K562 (cell line): ENCODE measurements around the gene PRR14. TPM values are rescaled to one million over a fixed set of nuclear protein-coding genes. Genes with fewer than 3 reads are reported as not detected.
A peak's percentile ranks its signal among the peaks of the same experiment; 100 is the strongest.

Experiments
- BDP1 ChIP-seq: IDR thresholded peaks from 3 replicates; pipeline ENCODE4 v1.6.1; 2011; ENCODE audit not compliant: insufficient read length, insufficient read depth
- CCNT2 ChIP-seq: IDR thresholded peaks from 2 replicates; pipeline ENCODE4 v1.6.1; 2011; ENCODE audit warnings: borderline replicate concordance, low read depth, mild to moderate bottlenecking, moderate library complexity, mixed read lengths, low read length; ENCODE audit not compliant: insufficient read length; ENCODE audit errors: extremely low read depth
- MAZ ChIP-seq, 2 experiments: fragments of 450-650 bp in 1 of 2; sonication (generic) in 1 of 2; formaldehyde crosslinking; IDR thresholded peaks in 1 of 2; conservative IDR thresholded peaks in 1 of 2; 2 replicates each; pipeline versions ENCODE4 v1.4.0 to v1.5.0; 2020; ENCODE audit warnings: mild to moderate bottlenecking in 1 of 2, missing genetic modification reagents in 1 of 2
- NFIC ChIP-seq: fragments of 450-650 bp; IDR thresholded peaks from 2 replicates; pipeline ENCODE4 v1.6.1; 2017; ENCODE audit warnings: mild to moderate bottlenecking, inconsistent platforms
- RBBP5 ChIP-seq: fragments of 200-600 bp; sonication (generic); IDR thresholded peaks from 2 replicates; pipeline ENCODE4 v1.6.1; 2012; ENCODE audit warnings: borderline replicate concordance, mild to moderate bottlenecking, low read length, control low read depth, inconsistent platforms; ENCODE audit not compliant: insufficient read depth, poor library complexity, severe bottlenecking
- SAFB ChIP-seq: fragments of 200-400 bp; formaldehyde crosslinking; IDR thresholded peaks from 2 replicates; pipeline ENCODE4 v1.6.1; 2017; ENCODE audit warnings: low read depth, low read length, borderline replicate concordance
- SMARCA4 ChIP-seq: fragments of 450-650 bp; IDR thresholded peaks from 2 replicates; pipeline ENCODE4 v1.6.1; 2016
- STAT6 ChIP-seq: sonication (generic); formaldehyde crosslinking; IDR thresholded peaks from 2 replicates; pipeline ENCODE4 v1.8.1; 2023; ENCODE audit warnings: mild to moderate bottlenecking, missing genetic modification reagents
- THAP12 ChIP-seq: fragments of 250-450 bp; sonication (Bioruptor Pico); IDR thresholded peaks from 2 replicates; pipeline ENCODE4 v1.9.0; 2021; ENCODE audit warnings: mild to moderate bottlenecking, inconsistent platforms
- ZFP91 ChIP-seq: sonication (generic); formaldehyde crosslinking; IDR thresholded peaks from 2 replicates; pipeline ENCODE4 v1.8.0; 2022; ENCODE audit warnings: mild to moderate bottlenecking, missing genetic modification reagents
- ZNF134 ChIP-seq: fragments of 250-450 bp; sonication (Bioruptor Pico); conservative IDR thresholded peaks from 2 replicates; pipeline ENCODE4 v1.4.0; 2020
- ZNF431 ChIP-seq: sonication (generic); formaldehyde crosslinking; IDR thresholded peaks from 2 replicates; pipeline ENCODE4 v1.8.0; 2022; ENCODE audit warnings: mild to moderate bottlenecking, missing genetic modification reagents
- ZNF609 ChIP-seq: sonication (generic); formaldehyde crosslinking; IDR thresholded peaks from 2 replicates; pipeline ENCODE4 v1.8.1; 2023; ENCODE audit warnings: missing genetic modification reagents, mild to moderate bottlenecking, borderline replicate concordance
- polyA plus RNA-seq, 8 experiments: library from polyadenylated mRNA; depleted of rRNA in 4 of 8; stranded (reverse) in 5 of 8; unstranded in 3 of 8; fragments of >200 nt; fragmentation: Nextera tagmentation in 2 of 8; fragmentation: Illumina TruSeq in 1 of 8; extraction: Ambion mirVana in 2 of 8; extraction: Trizol in 1 of 8; gene quantifications; 2 replicates each; pipeline versions ENCODE4 v1.2.1 to v1.2.3, GENCODE V29; 2011 to 2014; ENCODE audit warnings: inconsistent platforms in 1 of 8, missing spikeins in 1 of 8
- total RNA-seq, 7 experiments: library from RNA; depleted of rRNA in 6 of 7; stranded (reverse); fragments of >200 nt in 6 of 7; fragmentation: Illumina TruSeq in 2 of 7; extraction: Trizol in 2 of 7; gene quantifications; 2 replicates each; pipeline versions ENCODE4 v1.2.1 to v1.2.3, GENCODE V29; 2011 to 2021; ENCODE audit warnings: low replicate concordance in 1 of 7

The PRR14 gene
- total and polyA plus RNA-seq, 9 of the 15 experiments (the other 6 are each of a cell fraction or from before 2014, with no cell fraction given): 2.2 to 63.1 (median 11.5) TPM

- TF ChIP-seq ZNF609 (CRISPR knock-in tag) (no peak), THAP12 (0 out of 2 replicates have a peak, but pooled peaks have one; percentile 34), MAZ (CRISPR knock-in tag; conservative IDR thresholded peaks at IDR 0.05 in 1 of 2, IDR thresholded peaks at IDR 0.05 in 1 of 2) (peak in 1 of 2 experiments; percentile 65; a peak in 2 of 4 replicates), ZNF431 (CRISPR knock-in tag) (no peak), NFIC (peak; percentile 76), CCNT2 (no peak), BDP1 (no peak), ZNF134 (peak; percentile 79), SMARCA4 (no peak), ZFP91 (CRISPR knock-in tag) (peak; percentile 19; the same call in 1 of the 2 replicates), RBBP5 (peak; percentile 80), STAT6 (0 out of 2 replicates have a peak, but pooled peaks have one; percentile 21), SAFB (peak; percentile 42; the same call in 1 of the 2 replicates)
Observed at GRCh38 chr16:30609002-30609925, 41.5 kb upstream of the PRR14 start (continued).
